Suprapubic skin (tissue), 4 donors: ENCODE results near the gene SKI. TPM values are rescaled to one million over a fixed set of nuclear protein-coding genes. Genes with fewer than 3 reads are reported as not detected.

Experiments
- DNase-seq, 2 donors: peaks; one replicate each; pipeline ENCODE4 v3.0.0-alpha.2; 2019; ENCODE audit warnings: low spot score in 2 of 2
- H3K27ac ChIP-seq: fragments of 200-600 bp; sonication (generic); one replicate; pipeline ENCODE4 v1.5.1; 2019
- H3K27me3 ChIP-seq: fragments of 200-600 bp; sonication (generic); one replicate; pipeline ENCODE4 v1.5.1; 2019
- H3K36me3 ChIP-seq: fragments of 200-600 bp; sonication (generic); one replicate; pipeline ENCODE4 v1.5.1; 2019
- H3K4me1 ChIP-seq: fragments of 200-600 bp; sonication (generic); one replicate; pipeline ENCODE4 v1.5.1; 2019
- H3K4me3 ChIP-seq: fragments of 200-600 bp; sonication (generic); one replicate; pipeline ENCODE4 v1.5.1; 2019; ENCODE audit warnings: mild to moderate bottlenecking
- H3K9me3 ChIP-seq: fragments of 200-600 bp; sonication (generic); one replicate; pipeline ENCODE4 v1.5.1; 2019
- CTCF ChIP-seq, 2 donors: fragments of 200-600 bp in 1 of 2; fragments of 450-650 bp in 1 of 2; sonication (generic) in 1 of 2; IDR thresholded peaks; one replicate each; pipeline ENCODE4 v1.5.1; 2016 to 2019; ENCODE audit warnings: antibody characterized with exemption in 2 of 2, mild to moderate bottlenecking in 1 of 2, moderate library complexity in 1 of 2
- EP300 ChIP-seq: sonication (generic); formaldehyde crosslinking; IDR thresholded peaks from one replicate; pipeline ENCODE4 v1.6.1; 2017; ENCODE audit warnings: antibody characterized with exemption
- POLR2A ChIP-seq, 2 donors: fragments of 450-650 bp; IDR thresholded peaks; one replicate each; pipeline ENCODE4 v1.6.1; 2017; ENCODE audit warnings: antibody characterized with exemption in 2 of 2, mild to moderate bottlenecking in 2 of 2, moderate library complexity in 2 of 2
- POLR2AphosphoS5 ChIP-seq, 3 donors: sonication (generic); formaldehyde crosslinking; IDR thresholded peaks; one replicate each; pipeline ENCODE4 v1.6.1; 2017; ENCODE audit warnings: antibody characterized with exemption in 3 of 3
- WGBS: methylation state at CpG from one replicate; pipeline ENCODE4 v1.1.5; 2018; 5-methylcytosine and 5-hydroxymethylcytosine counted together
- total RNA-seq, 4 donors: library from RNA; depleted of rRNA; stranded (reverse); fragments of >200 nt; gene quantifications; one replicate each; pipeline ENCODE4 v1.1.0, GENCODE V29; 2016

Gene SKI
- total RNA-seq, 4 donors from 2014 or later: 51.8 to 91.2 (median 68.1) TPM

GRCh38 chr1:2252423-2252822 lies 24.3 kb downstream of the SKI start:
- Histone ChIP-seq H3K27ac (peak overlapping the region; percentile 76), H3K4me3 (no peak overlapping the region), H3K36me3 (no peaks in the 10 kb centered on the region), H3K9me3 (no peaks in the 10 kb centered on the region), H3K4me1 (peaks cover 93% of the 10 kb centered on the region), H3K27me3 (no peaks in the 10 kb centered on the region)
- WGBS: 77% methylated on average over 10 of the region's 17 CpGs
- DNase-seq: no peak
- TF ChIP-seq POLR2AphosphoS5 (IDR thresholded peaks at IDR 0.05): no peak
- no peak for TF ChIP-seq POLR2A (IDR thresholded peaks at IDR 0.05)
- no peak for TF ChIP-seq EP300
- TF ChIP-seq CTCF (IDR thresholded peaks at IDR 0.05): no peak

- no peak overlapping the region for H3K27ac ChIP-seq
- no peak overlapping the region for H3K4me3 ChIP-seq
- H3K36me3 ChIP-seq: no peaks in the 10 kb centered on the region
- DNase-seq: no peak
- peaks cover 93% of the 10 kb centered on the region for H3K4me1 ChIP-seq
- TF ChIP-seq POLR2AphosphoS5 (IDR thresholded peaks at IDR 0.05) (no peak), CTCF (IDR thresholded peaks at IDR 0.05) (no peak), EP300 (no peak), POLR2A (IDR thresholded peaks at IDR 0.05) (no peak)
- no peaks in the 10 kb centered on the region for H3K9me3 ChIP-seq
- no peaks in the 10 kb centered on the region for H3K27me3 ChIP-seq
- 90% methylated on average over 13 of the region's 20 CpGs for WGBS
Measured at GRCh38 chr1:2253036-2253796, 25.1 kb downstream of the SKI start.

GRCh38 chr1:2253797-2254480 lies 25.8 kb downstream of the SKI start:
- no peaks in the 10 kb centered on the region for H3K27me3 ChIP-seq
- H3K27ac ChIP-seq: no peak overlapping the region
- H3K36me3 ChIP-seq: no peaks in the 10 kb centered on the region
- no peak for TF ChIP-seq POLR2A (IDR thresholded peaks at IDR 0.05)
- TF ChIP-seq EP300: no peak
- TF ChIP-seq POLR2AphosphoS5 (IDR thresholded peaks at IDR 0.05): no peak
- no peak for TF ChIP-seq CTCF (IDR thresholded peaks at IDR 0.05)
- no peak for DNase-seq
- H3K4me1 ChIP-seq: peaks cover 93% of the 10 kb centered on the region
- no peak overlapping the region for H3K4me3 ChIP-seq
- 94% methylated on average over 17 of the region's 23 CpGs for WGBS
- no peaks in the 10 kb centered on the region for H3K9me3 ChIP-seq

GRCh38 chr1:2255047-2255419 lies 26.9 kb downstream of the SKI start:
- Histone ChIP-seq H3K9me3 (no peaks in the 10 kb centered on the region), H3K4me3 (no peak overlapping the region), H3K27me3 (no peaks in the 10 kb centered on the region), H3K36me3 (no peaks in the 10 kb centered on the region), H3K27ac (peak overlapping the region; percentile 83), H3K4me1 (peaks cover 93% of the 10 kb centered on the region)
- WGBS: 90% methylated on average over 6 of the region's 6 CpGs
- DNase-seq: no peak
- TF ChIP-seq POLR2AphosphoS5 (IDR thresholded peaks at IDR 0.05) (no peak), EP300 (no peak), CTCF (IDR thresholded peaks at IDR 0.05) (no peak), POLR2A (IDR thresholded peaks at IDR 0.05) (no peak)
